ENCODE data around the gene CTDSPL2. TPM values are rescaled to one million over a fixed set of nuclear protein-coding genes. Genes with fewer than 3 reads are reported as not detected.
A peak's percentile ranks its signal among the peaks of the same experiment; 100 is the strongest.

CTDSPL2 gene
- total and polyA plus RNA-seq, 2 donors (not counting 3 experiments of a cell fraction or from before 2014, with no cell fraction given) = 12.2 to 55.1 TPM

DNA sequence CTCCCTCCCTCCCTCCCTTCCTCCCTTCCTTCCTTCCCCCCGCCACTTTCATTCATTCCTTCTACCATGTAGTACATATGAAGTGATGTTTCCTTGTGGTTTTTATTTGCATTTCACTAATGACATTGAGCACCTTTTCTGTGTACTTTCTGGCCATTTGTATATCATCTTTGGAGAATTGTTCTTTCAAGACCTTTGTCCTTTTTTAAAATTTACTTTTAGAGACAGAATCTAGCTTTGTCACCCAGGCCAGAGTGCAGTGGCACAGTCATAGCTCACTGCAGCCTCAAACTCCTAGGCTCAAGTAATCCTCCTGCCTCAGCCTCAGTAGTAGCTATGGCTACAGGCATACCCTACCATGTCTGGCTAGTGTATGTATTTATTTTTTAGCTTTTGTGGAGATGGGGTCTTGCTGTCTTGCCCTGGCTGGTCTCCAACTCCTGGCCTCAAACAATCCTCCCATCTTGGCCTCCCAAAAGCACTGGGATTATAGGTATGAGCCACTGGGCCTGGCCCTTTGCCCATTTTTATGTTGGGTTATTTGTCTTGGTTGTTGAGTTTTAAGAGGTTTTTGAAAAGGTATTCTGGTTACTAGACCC is 42.0 kb upstream of the CTDSPL2 start:
- no peak overlapping the region for H2AFZ ChIP-seq (ENCODE audit: low read depth, low read length)
- dilution Hi-C loops (cut with MboI; ENCODE audit: extremely low pct_ligation_motif_present, low sequenced_read_pairs) (no loop called here), intact Hi-C loops (cut with micrococcal nuclease) (no loop called here)
- no peaks in the 10 kb centered on the region for H3K9me1 ChIP-seq (replicated peaks; ENCODE audit: control insufficient read depth, extremely low read depth, insufficient read depth, low read length)
- H4K20me1 ChIP-seq (replicated peaks; ENCODE audit: control insufficient read depth, extremely low read depth, insufficient read depth, low read length) = no peaks in the 10 kb centered on the region
- no peaks in the 10 kb centered on the region for H3K27me3 ChIP-seq (ENCODE audit: control insufficient read depth in 2 of 2, insufficient read depth in 2 of 2, low read length in 2 of 2)
- FAIRE-seq (peak; percentile 24), DNase-seq (ENCODE audit: low read depth, low spot score) (no peak)
- H3K27ac ChIP-seq (ENCODE audit: insufficient read depth, low read depth, low read length) = no peak overlapping the region
- POLR2A ChIA-PET = interaction anchor here (0.7 kb wide), 1 partner anchor 121 kb away, joined by 5 read pairs; no protein-coding TSS in a partner anchor
- H3K4me3 ChIP-seq (replicated peaks in 1 of 3; ENCODE audit: insufficient read depth in 1 of 3, low read depth in 1 of 3, low read length in 3 of 3) = no peak overlapping the region
- no peak overlapping the region for H3K9ac ChIP-seq (replicated peaks; ENCODE audit: extremely low read depth, insufficient read depth, low read length)
- H3K79me2 ChIP-seq (ENCODE audit: control insufficient read depth, insufficient read depth, low read length) = no peaks in the 10 kb centered on the region
- TF ChIP-seq JUN (IDR thresholded peaks at IDR 0.05; ENCODE audit: borderline replicate concordance, insufficient read depth, insufficient read length, low read depth) = no peak
- no peak for TF ChIP-seq GATA2 (IDR thresholded peaks at IDR 0.05; ENCODE audit: insufficient read depth, insufficient read length, low read depth, low read length)
- TF ChIP-seq POLR2AphosphoS5 (IDR thresholded peaks at IDR 0.05; ENCODE audit: insufficient read depth, low read depth, low read length) = no peak
- TF ChIP-seq, protein P1, sequence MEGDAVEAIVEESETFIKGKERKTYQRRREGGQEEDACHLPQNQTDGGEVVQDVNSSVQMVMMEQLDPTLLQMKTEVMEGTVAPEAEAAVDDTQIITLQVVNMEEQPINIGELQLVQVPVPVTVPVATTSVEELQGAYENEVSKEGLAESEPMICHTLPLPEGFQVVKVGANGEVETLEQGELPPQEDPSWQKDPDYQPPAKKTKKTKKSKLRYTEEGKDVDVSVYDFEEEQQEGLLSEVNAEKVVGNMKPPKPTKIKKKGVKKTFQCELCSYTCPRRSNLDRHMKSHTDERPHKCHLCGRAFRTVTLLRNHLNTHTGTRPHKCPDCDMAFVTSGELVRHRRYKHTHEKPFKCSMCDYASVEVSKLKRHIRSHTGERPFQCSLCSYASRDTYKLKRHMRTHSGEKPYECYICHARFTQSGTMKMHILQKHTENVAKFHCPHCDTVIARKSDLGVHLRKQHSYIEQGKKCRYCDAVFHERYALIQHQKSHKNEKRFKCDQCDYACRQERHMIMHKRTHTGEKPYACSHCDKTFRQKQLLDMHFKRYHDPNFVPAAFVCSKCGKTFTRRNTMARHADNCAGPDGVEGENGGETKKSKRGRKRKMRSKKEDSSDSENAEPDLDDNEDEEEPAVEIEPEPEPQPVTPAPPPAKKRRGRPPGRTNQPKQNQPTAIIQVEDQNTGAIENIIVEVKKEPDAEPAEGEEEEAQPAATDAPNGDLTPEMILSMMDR (IDR thresholded peaks at IDR 0.05; ENCODE audit: extremely low read depth in 1 of 2, insufficient read depth in 1 of 2, low read depth in 1 of 2, low read length in 2 of 2) = no peak
- no peak for TF ChIP-seq FOS (IDR thresholded peaks at IDR 0.05; ENCODE audit: borderline replicate concordance, insufficient read depth, low read length)
- TF ChIP-seq POLR2A (IDR thresholded peaks at IDR 0.05; ENCODE audit: low read depth, low read length) = no peak
- TF ChIP-seq MYC (IDR thresholded peaks at IDR 0.05; ENCODE audit: low read depth, low read length) = no peak
- TF ChIP-seq, protein P2, sequence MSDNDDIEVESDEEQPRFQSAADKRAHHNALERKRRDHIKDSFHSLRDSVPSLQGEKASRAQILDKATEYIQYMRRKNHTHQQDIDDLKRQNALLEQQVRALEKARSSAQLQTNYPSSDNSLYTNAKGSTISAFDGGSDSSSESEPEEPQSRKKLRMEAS (IDR thresholded peaks at IDR 0.05; ENCODE audit: insufficient read depth, insufficient read length) = no peak
- no peak for TF ChIP-seq EZH2 (IDR thresholded peaks at IDR 0.05; ENCODE audit: borderline replicate concordance, low read depth, low read length, severe bottlenecking)
- CTCF ChIA-PET = interaction anchor here (0.9 to 1.5 kb wide), 3 partner anchors 10 to 116 kb away, joined by 3 to 4 read pairs (median 3); no protein-coding TSS in a partner anchor
- no TSS peak for BruUV-seq (replicated peaks)
- no peaks in the 10 kb centered on the region for H3K4me1 ChIP-seq (ENCODE audit: control insufficient read depth, extremely low read depth, insufficient read depth, low read length)
- H3K36me3 ChIP-seq (ENCODE audit: control insufficient read depth in 2 of 2, extremely low read depth in 1 of 2, insufficient read depth in 2 of 2, low read length in 2 of 2) = no peaks in the 10 kb centered on the region
- no peaks in the 10 kb centered on the region for H3K9me3 ChIP-seq (replicated peaks; ENCODE audit: control insufficient read depth, insufficient read depth, low read length)
- no peak overlapping the region for H3K4me2 ChIP-seq (ENCODE audit: insufficient read depth, low read length)
